Liver (tissue), 9 donors: Measurements from ENCODE around the gene ETV6. TPM values are rescaled to one million over a fixed set of nuclear protein-coding genes. Genes with fewer than 3 reads are reported as not detected.

Experiments
- DNase-seq: peaks from one replicate; pipeline ENCODE4 v3.0.0-alpha.2; 2017; ENCODE audit warnings: low spot score
- H3K27ac ChIP-seq, 2 donors: one replicate each; pipeline ENCODE4 v1.7.0; 2013; ENCODE audit warnings: inconsistent platforms in 2 of 2, low read length in 2 of 2, control low read depth in 1 of 2, low read depth in 1 of 2, mild to moderate bottlenecking in 1 of 2
- H3K27me3 ChIP-seq, 4 donors: one replicate each; pipeline versions ENCODE4 v1.6.1 to v1.7.0; 2013; ENCODE audit warnings: low read length in 3 of 4, inconsistent platforms in 1 of 4, mild to moderate bottlenecking in 1 of 4, moderate library complexity in 1 of 4; ENCODE audit not compliant: control insufficient read depth in 4 of 4, insufficient read depth in 4 of 4
- H3K36me3 ChIP-seq, 4 donors: one replicate each; pipeline versions ENCODE4 v1.6.1 to v1.7.0; 2013; ENCODE audit warnings: low read length in 3 of 4, mild to moderate bottlenecking in 3 of 4, low read depth in 1 of 4, moderate library complexity in 1 of 4; ENCODE audit not compliant: control insufficient read depth in 4 of 4, insufficient read depth in 3 of 4
- H3K4me1 ChIP-seq, 4 donors: one replicate each; pipeline versions ENCODE4 v1.6.1 to v1.7.0; 2013; ENCODE audit warnings: low read length in 3 of 4, mild to moderate bottlenecking in 3 of 4, moderate library complexity in 1 of 4; ENCODE audit not compliant: control insufficient read depth in 4 of 4, insufficient read depth in 4 of 4
- H3K4me3 ChIP-seq, 3 donors: one replicate each; pipeline versions ENCODE4 v1.6.1 to v1.7.0; 2013; ENCODE audit warnings: low read length in 3 of 3, control low read depth in 1 of 3, low read depth in 1 of 3, mild to moderate bottlenecking in 1 of 3
- H3K9ac ChIP-seq, 2 donors: one replicate each; pipeline ENCODE4 v1.7.0; 2013; ENCODE audit warnings: low read length in 2 of 2, mild to moderate bottlenecking in 2 of 2, moderate library complexity in 2 of 2, control low read depth in 1 of 2, low read depth in 1 of 2
- H3K9me3 ChIP-seq, 4 donors: one replicate each; pipeline versions ENCODE4 v1.6.1 to v1.7.0; 2013; ENCODE audit warnings: low read length in 3 of 4; ENCODE audit not compliant: control insufficient read depth in 4 of 4
- ATF3 ChIP-seq: IDR thresholded peaks from 2 replicates; pipeline ENCODE4 v1.6.1; 2016; ENCODE audit warnings: antibody characterized with exemption
- CTCF ChIP-seq: fragments of 150-350 bp; IDR thresholded peaks from 2 replicates; pipeline ENCODE4 v1.5.1; 2017; ENCODE audit warnings: improper control_type of control experiment, low read depth, low read length; ENCODE audit not compliant: missing input control
- EGR1 ChIP-seq, 2 donors: IDR thresholded peaks; 2 replicates each; pipeline ENCODE4 v1.6.1; 2016 to 2018; ENCODE audit warnings: antibody characterized with exemption in 2 of 2, low read depth in 2 of 2
- FOXA1 ChIP-seq: IDR thresholded peaks from 2 replicates; pipeline ENCODE4 v1.6.1; 2016; ENCODE audit warnings: antibody characterized with exemption
- FOXA2 ChIP-seq: IDR thresholded peaks from 2 replicates; pipeline ENCODE4 v1.6.1; 2016; ENCODE audit warnings: antibody characterized with exemption
- GABPA ChIP-seq, 2 donors: IDR thresholded peaks in 1 of 2; conservative IDR thresholded peaks in 1 of 2; 2 replicates each; pipeline ENCODE4 v1.6.1; 2016; ENCODE audit warnings: antibody characterized with exemption in 2 of 2, mild to moderate bottlenecking in 1 of 2, moderate library complexity in 1 of 2
- HNF4G ChIP-seq: IDR thresholded peaks from 2 replicates; pipeline ENCODE4 v1.6.1; 2016; ENCODE audit warnings: antibody characterized with exemption
- JUND ChIP-seq, 2 donors: IDR thresholded peaks; 2 replicates each; pipeline ENCODE4 v1.6.1; 2016; ENCODE audit warnings: antibody characterized with exemption in 2 of 2
- MAX ChIP-seq: IDR thresholded peaks from 2 replicates; pipeline ENCODE4 v1.6.1; 2016; ENCODE audit warnings: antibody characterized with exemption
- NR2F2 ChIP-seq: IDR thresholded peaks from 2 replicates; pipeline ENCODE4 v1.6.1; 2016; ENCODE audit warnings: antibody characterized with exemption
- RAD21 ChIP-seq, 2 donors: IDR thresholded peaks; 2 replicates each; pipeline ENCODE4 v1.6.1; 2016; ENCODE audit warnings: antibody characterized with exemption in 2 of 2, mild to moderate bottlenecking in 2 of 2
- SP1 ChIP-seq: IDR thresholded peaks from 2 replicates; pipeline ENCODE4 v1.6.1; 2018; ENCODE audit warnings: antibody characterized with exemption, mild to moderate bottlenecking
- TAF1 ChIP-seq: conservative IDR thresholded peaks from 2 replicates; pipeline ENCODE4 v1.6.1; 2016; ENCODE audit warnings: antibody characterized with exemption, mild to moderate bottlenecking
- YY1 ChIP-seq: IDR thresholded peaks from 2 replicates; pipeline ENCODE4 v1.6.1; 2016; ENCODE audit warnings: antibody characterized with exemption, mild to moderate bottlenecking
- WGBS: extraction: QIAGEN DNeasy Blood & Tissue Kit; methylation state at CpG from one replicate; pipeline ENCODE4 v1.1.7; 2013; 5-methylcytosine and 5-hydroxymethylcytosine counted together
- polyA plus RNA-seq, 2 donors: library from polyadenylated mRNA; stranded (reverse) in 1 of 2; unstranded in 1 of 2; fragments of 200-250 nt in 1 of 2; fragments of >200 nt in 1 of 2; fragmentation: Nextera tagmentation in 1 of 2; extraction: Ambion mirVana in 1 of 2; gene quantifications; one replicate each; pipeline versions ENCODE4 v1.2.1 to v1.2.3, GENCODE V29; 2013 to 2015
- total RNA-seq, 2 donors: library from RNA; depleted of rRNA; stranded (reverse); fragments of >200 nt; gene quantifications; one replicate each; pipeline ENCODE4 v1.2.3, GENCODE V29; 2014
- TF ChIP-seq, protein P1 (sequence below): IDR thresholded peaks from 2 replicates; pipeline ENCODE4 v1.6.1; 2016; ENCODE audit warnings: antibody characterized with exemption, mild to moderate bottlenecking
- donor health status: healthy.
- donor health status: healthy.
- donor health status: healthy.
- donor health status: healthy.
- donor health status: healthy.

ETV6 gene
- total and polyA plus RNA-seq, 4 donors: 2.0 to 6.2 (median 3.5) TPM

GRCh38 chr12:11834931-11835330 lies 185.5 kb downstream of the ETV6 start:
- TF ChIP-seq NR2F2 (no peak), TAF1 (no peak), RAD21 (IDR thresholded peaks at IDR 0.05) (no peak), EGR1 (IDR thresholded peaks at IDR 0.05; ENCODE audit: low read depth in 2 of 2) (no peak), HNF4G (no peak), YY1 (no peak), SP1 (no peak), CTCF (no peak), JUND (IDR thresholded peaks at IDR 0.05) (no peak), FOXA2 (no peak), MAX (no peak), GABPA (IDR thresholded peaks at IDR 0.05 in 1 of 2, conservative IDR thresholded peaks at IDR 0.05 in 1 of 2) (no peak), ATF3 (no peak), FOXA1 (no peak)
- TF ChIP-seq, protein P1, sequence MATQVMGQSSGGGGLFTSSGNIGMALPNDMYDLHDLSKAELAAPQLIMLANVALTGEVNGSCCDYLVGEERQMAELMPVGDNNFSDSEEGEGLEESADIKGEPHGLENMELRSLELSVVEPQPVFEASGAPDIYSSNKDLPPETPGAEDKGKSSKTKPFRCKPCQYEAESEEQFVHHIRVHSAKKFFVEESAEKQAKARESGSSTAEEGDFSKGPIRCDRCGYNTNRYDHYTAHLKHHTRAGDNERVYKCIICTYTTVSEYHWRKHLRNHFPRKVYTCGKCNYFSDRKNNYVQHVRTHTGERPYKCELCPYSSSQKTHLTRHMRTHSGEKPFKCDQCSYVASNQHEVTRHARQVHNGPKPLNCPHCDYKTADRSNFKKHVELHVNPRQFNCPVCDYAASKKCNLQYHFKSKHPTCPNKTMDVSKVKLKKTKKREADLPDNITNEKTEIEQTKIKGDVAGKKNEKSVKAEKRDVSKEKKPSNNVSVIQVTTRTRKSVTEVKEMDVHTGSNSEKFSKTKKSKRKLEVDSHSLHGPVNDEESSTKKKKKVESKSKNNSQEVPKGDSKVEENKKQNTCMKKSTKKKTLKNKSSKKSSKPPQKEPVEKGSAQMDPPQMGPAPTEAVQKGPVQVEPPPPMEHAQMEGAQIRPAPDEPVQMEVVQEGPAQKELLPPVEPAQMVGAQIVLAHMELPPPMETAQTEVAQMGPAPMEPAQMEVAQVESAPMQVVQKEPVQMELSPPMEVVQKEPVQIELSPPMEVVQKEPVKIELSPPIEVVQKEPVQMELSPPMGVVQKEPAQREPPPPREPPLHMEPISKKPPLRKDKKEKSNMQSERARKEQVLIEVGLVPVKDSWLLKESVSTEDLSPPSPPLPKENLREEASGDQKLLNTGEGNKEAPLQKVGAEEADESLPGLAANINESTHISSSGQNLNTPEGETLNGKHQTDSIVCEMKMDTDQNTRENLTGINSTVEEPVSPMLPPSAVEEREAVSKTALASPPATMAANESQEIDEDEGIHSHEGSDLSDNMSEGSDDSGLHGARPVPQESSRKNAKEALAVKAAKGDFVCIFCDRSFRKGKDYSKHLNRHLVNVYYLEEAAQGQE: no peak
- Histone ChIP-seq H3K4me3 (no peak overlapping the region), H3K4me1 (peaks cover 10 to 57% (median 34%) of the 10 kb centered on the region in 4 donors), H3K36me3 (no peaks in the 10 kb centered on the region), H3K9ac (no peak overlapping the region), H3K27me3 (no peaks in the 10 kb centered on the region), H3K9me3 (no peaks in the 10 kb centered on the region), H3K27ac (peak overlapping the region; percentile 13 to 54)
- 91% methylated on average over 3 of the region's 3 CpGs for WGBS
- DNase-seq: no peak

DNA sequence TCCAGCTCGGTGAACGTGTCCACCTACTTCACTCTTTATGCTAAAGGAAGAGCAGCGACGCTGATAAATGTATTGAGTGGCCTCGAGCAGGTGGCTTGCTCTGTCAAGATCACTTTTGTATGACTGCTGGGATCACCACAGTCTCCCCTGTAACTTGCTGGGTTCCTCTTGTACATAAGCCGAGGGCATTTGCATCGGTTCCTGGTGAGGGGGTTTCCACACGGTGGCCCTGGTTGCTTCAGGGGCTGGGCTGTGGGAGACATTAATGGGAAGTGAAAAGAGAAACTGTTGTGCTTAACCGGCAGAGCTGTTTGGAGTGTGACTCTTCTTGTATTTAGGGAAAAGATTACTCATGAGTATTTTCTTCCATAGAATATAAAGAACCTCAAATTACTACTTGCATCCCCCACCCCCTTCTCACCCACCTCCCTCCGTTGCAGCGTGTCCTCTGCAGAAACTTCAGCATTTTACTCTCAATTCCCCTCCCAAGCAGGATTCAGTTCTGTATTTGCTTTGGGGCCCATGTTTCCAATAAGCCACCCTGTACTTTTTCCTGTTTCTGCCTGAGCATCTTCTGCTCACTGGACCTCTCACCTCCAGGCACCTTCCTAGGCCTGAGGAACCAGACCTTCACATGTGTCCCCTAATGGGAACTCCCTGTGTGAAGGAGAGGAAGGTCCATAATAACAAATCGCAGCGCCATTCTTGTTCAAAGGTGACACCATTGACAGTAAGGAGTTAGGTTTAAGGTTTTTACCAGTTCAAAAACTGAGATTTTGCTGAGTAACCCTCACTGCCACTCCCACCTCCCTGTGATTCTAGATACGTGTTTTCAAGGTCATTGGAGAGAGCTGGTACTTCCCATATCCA lies 187.0 kb downstream of the ETV6 start:
- H3K36me3 ChIP-seq: peaks cover 0 to 4% (median 1%) of the 10 kb centered on the region in 4 donors
- H3K27me3 ChIP-seq: no peaks in the 10 kb centered on the region
- 82% methylated on average over 14 of the region's 14 CpGs for WGBS
- no peak overlapping the region for H3K9ac ChIP-seq
- H3K9me3 ChIP-seq: no peaks in the 10 kb centered on the region
- peak overlapping the region in 1 of 2 donors; percentile 15 for H3K27ac ChIP-seq
- peaks cover 11 to 61% (median 38%) of the 10 kb centered on the region in 4 donors for H3K4me1 ChIP-seq
- DNase-seq: no peak
- TF ChIP-seq JUND (IDR thresholded peaks at IDR 0.05) (peak in 1 of 2 donors; percentile 33), RAD21 (IDR thresholded peaks at IDR 0.05) (peak in 1 of 2 donors; percentile 19), FOXA1 (no peak)
- H3K4me3 ChIP-seq: no peak overlapping the region
